ENCODE measurements around the gene PPP1R3E. TPM values are rescaled to one million over a fixed set of nuclear protein-coding genes. Genes with fewer than 3 reads are reported as not detected.

Gene PPP1R3E
- total and polyA plus RNA-seq, 2 of the 13 experiments (the other 11 are each of a cell fraction or from before 2014, with no cell fraction given), result 16.5 to 26.5 TPM

GRCh38 chr14:23307146-23307530 is 4.5 kb upstream of the PPP1R3E start (continued):
- TF ChIP-seq ZNF362 (CRISPR knock-in tag; IDR thresholded peaks at IDR 0.05; ENCODE audit: borderline replicate concordance) (no peak), PLRG1 (conservative IDR thresholded peaks at IDR 0.05) (no peak), HNRNPH1 (optimal IDR thresholded peaks at IDR 0.05; ENCODE audit: low read depth, low read length) (no peak), GLI4 (CRISPR knock-in tag; IDR thresholded peaks at IDR 0.05; ENCODE audit: borderline replicate concordance) (no peak), XRCC5 (optimal IDR thresholded peaks at IDR 0.05; ENCODE audit: low read length) (no peak), ZBTB33 (CRISPR knock-in tag; IDR thresholded peaks at IDR 0.05) (no peak), ZSCAN22 (CRISPR knock-in tag; IDR thresholded peaks at IDR 0.05) (0 out of 2 replicates have a peak, but pooled peaks have one; percentile 11), ZNF543 (CRISPR knock-in tag; IDR thresholded peaks at IDR 0.05) (no peak), ETS1 (CRISPR knock-in tag; IDR thresholded peaks at IDR 0.05) (0 out of 2 replicates have a peak, but pooled peaks have one; percentile 13), ZNF660 (CRISPR knock-in tag; IDR thresholded peaks at IDR 0.05; ENCODE audit: borderline replicate concordance, low read depth) (no peak), ADNP (CRISPR knock-in tag; IDR thresholded peaks at IDR 0.05) (no peak), IRF2 (CRISPR knock-in tag; IDR thresholded peaks at IDR 0.05) (no peak), CCAR2 (optimal IDR thresholded peaks at IDR 0.05; ENCODE audit: low read depth, low read length) (no peak), ZFYVE20 (CRISPR knock-in tag; IDR thresholded peaks at IDR 0.05; ENCODE audit: borderline replicate concordance, low read depth) (no peak), ZNF713 (CRISPR knock-in tag; IDR thresholded peaks at IDR 0.05) (no peak; the same call in 1 of the 2 replicates), ZBTB14 (CRISPR knock-in tag; IDR thresholded peaks at IDR 0.05) (no peak), ZNF124 (CRISPR knock-in tag; IDR thresholded peaks at IDR 0.05) (no peak), ZNF143 (CRISPR knock-in tag; IDR thresholded peaks at IDR 0.05) (no peak), ZNF878 (CRISPR knock-in tag; IDR thresholded peaks at IDR 0.05) (no peak), POLR2AphosphoS5 (IDR thresholded peaks at IDR 0.05; ENCODE audit: low read depth, low read length) (no peak)
- TF ChIP-seq, protein P1, sequence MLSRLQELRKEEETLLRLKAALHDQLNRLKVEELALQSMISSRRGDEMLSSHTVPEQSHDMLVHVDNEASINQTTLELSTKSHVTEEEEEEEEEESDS (CRISPR knock-in tag; IDR thresholded peaks at IDR 0.05; ENCODE audit: borderline replicate concordance), result no peak
- TF ChIP-seq, protein P2, sequence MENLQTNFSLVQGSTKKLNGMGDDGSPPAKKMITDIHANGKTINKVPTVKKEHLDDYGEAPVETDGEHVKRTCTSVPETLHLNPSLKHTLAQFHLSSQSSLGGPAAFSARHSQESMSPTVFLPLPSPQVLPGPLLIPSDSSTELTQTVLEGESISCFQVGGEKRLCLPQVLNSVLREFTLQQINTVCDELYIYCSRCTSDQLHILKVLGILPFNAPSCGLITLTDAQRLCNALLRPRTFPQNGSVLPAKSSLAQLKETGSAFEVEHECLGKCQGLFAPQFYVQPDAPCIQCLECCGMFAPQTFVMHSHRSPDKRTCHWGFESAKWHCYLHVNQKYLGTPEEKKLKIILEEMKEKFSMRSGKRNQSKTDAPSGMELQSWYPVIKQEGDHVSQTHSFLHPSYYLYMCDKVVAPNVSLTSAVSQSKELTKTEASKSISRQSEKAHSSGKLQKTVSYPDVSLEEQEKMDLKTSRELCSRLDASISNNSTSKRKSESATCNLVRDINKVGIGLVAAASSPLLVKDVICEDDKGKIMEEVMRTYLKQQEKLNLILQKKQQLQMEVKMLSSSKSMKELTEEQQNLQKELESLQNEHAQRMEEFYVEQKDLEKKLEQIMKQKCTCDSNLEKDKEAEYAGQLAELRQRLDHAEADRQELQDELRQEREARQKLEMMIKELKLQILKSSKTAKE (CRISPR knock-in tag; IDR thresholded peaks at IDR 0.05; ENCODE audit: borderline replicate concordance), result no peak
